ENCODE results near the gene RPL32. TPM values are rescaled to one million over a fixed set of nuclear protein-coding genes. Genes with fewer than 3 reads are reported as not detected.

Gene RPL32
- total RNA-seq, 1 donor = 524 TPM

DNA sequence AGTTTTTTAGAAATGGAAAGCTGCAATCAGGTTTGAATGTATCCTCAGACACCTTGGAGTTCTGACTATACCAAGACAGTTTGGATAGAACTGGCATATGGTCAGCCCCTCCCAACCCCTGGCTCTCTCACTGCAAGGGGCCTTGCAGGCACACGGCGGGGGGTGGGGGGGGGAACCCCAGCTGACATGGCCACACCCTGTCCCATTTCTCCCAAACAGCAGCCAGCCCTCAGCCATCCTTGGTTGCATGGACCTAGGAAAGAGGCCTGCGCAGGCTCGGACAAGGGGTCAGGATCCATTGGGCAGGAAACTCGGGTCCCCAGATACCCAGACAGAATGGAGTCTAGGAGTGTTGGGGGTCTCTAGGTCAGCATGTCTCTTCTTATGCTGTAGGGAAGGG lies 30.4 kb downstream of the RPL32 start:
- no peak for DNase-seq (ENCODE audit: insufficient read length, low spot score, missing footprints)
- peak overlapping the region; percentile 87 for H3K4me2 ChIP-seq (ENCODE audit: insufficient read depth, low read length)
- no peaks in the 10 kb centered on the region for H3K9me3 ChIP-seq (ENCODE audit: low read depth, low read length)
- H2AFZ ChIP-seq (ENCODE audit: low read length) = peak overlapping the region; percentile 88
- no peaks in the 10 kb centered on the region for H3K79me2 ChIP-seq (ENCODE audit: insufficient read depth, low read length)
- no peaks in the 10 kb centered on the region for H3K27me3 ChIP-seq (ENCODE audit: insufficient read depth, low read length)
- no peaks in the 10 kb centered on the region for H4K20me1 ChIP-seq (ENCODE audit: insufficient read depth, low read length)
- no peaks in the 10 kb centered on the region for H3K36me3 ChIP-seq (ENCODE audit: insufficient read depth, low read length)
- TF ChIP-seq CTCF (IDR thresholded peaks at IDR 0.05; ENCODE audit: extremely low read depth, low read depth, low read length) = no peak
- H3K27ac ChIP-seq (ENCODE audit: low read depth, low read length) = no peak overlapping the region
- peaks cover 3% of the 10 kb centered on the region for H3K4me1 ChIP-seq (ENCODE audit: insufficient read depth, low read length)
- no peak overlapping the region for H3K4me3 ChIP-seq (ENCODE audit: insufficient read depth, low read length)

GRCh38 chr3:12810013-12810780 lies 31.2 kb downstream of the RPL32 start:
- Histone ChIP-seq H3K9me3 (ENCODE audit: low read depth, low read length) (no peaks in the 10 kb centered on the region), H3K4me3 (ENCODE audit: insufficient read depth, low read length) (peak overlapping the region; percentile 80), H3K27me3 (ENCODE audit: insufficient read depth, low read length) (no peaks in the 10 kb centered on the region), H3K27ac (ENCODE audit: low read depth, low read length) (no peak overlapping the region), H2AFZ (ENCODE audit: low read length) (peak overlapping the region; percentile 88), H3K4me2 (ENCODE audit: insufficient read depth, low read length) (peak overlapping the region; percentile 87), H3K36me3 (ENCODE audit: insufficient read depth, low read length) (no peaks in the 10 kb centered on the region), H3K79me2 (ENCODE audit: insufficient read depth, low read length) (no peaks in the 10 kb centered on the region), H3K4me1 (ENCODE audit: insufficient read depth, low read length) (peaks cover 3% of the 10 kb centered on the region), H4K20me1 (ENCODE audit: insufficient read depth, low read length) (no peaks in the 10 kb centered on the region)
- TF ChIP-seq CTCF (IDR thresholded peaks at IDR 0.05; ENCODE audit: extremely low read depth, low read depth, low read length) = peak; percentile 56
- peak; percentile 100 for DNase-seq (ENCODE audit: insufficient read length, low spot score, missing footprints)

DNA sequence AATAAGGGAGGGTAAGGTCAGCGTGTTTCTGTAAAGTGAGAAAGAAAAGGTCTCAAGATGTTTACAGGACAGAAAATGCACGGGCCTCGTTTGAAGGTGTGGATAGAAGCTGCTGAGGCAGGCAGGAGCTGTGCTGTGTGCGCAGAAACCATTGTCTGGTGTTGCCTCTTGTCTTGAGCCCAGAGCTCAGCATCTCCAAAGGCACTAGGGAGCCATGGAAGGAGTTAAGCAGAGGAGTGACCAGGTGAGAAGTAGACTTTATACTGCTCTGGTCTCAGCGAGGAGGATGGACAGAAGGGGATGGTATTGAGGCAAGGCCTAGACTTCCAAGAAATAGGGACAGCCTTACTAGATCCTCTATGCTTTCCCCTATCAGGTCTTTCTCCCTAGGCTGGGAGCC lies 31.9 kb downstream of the RPL32 start:
- peak; percentile 69 for DNase-seq (ENCODE audit: insufficient read length, low spot score, missing footprints)
- no peaks in the 10 kb centered on the region for H4K20me1 ChIP-seq (ENCODE audit: insufficient read depth, low read length)
- H3K36me3 ChIP-seq (ENCODE audit: insufficient read depth, low read length) = no peaks in the 10 kb centered on the region
- H3K27ac ChIP-seq (ENCODE audit: low read depth, low read length) = no peak overlapping the region
- H3K79me2 ChIP-seq (ENCODE audit: insufficient read depth, low read length) = no peaks in the 10 kb centered on the region
- H3K9me3 ChIP-seq (ENCODE audit: low read depth, low read length) = no peaks in the 10 kb centered on the region
- H3K4me3 ChIP-seq (ENCODE audit: insufficient read depth, low read length) = peak overlapping the region; percentile 80
- no peak for TF ChIP-seq CTCF (IDR thresholded peaks at IDR 0.05; ENCODE audit: extremely low read depth, low read depth, low read length)
- H3K4me2 ChIP-seq (ENCODE audit: insufficient read depth, low read length) = peak overlapping the region; percentile 87
- H3K4me1 ChIP-seq (ENCODE audit: insufficient read depth, low read length) = peaks cover 3% of the 10 kb centered on the region
- H2AFZ ChIP-seq (ENCODE audit: low read length) = peak overlapping the region; percentile 84
- no peaks in the 10 kb centered on the region for H3K27me3 ChIP-seq (ENCODE audit: insufficient read depth, low read length)

- Histone ChIP-seq H3K4me3 (ENCODE audit: insufficient read depth, low read length) (no peak overlapping the region), H4K20me1 (ENCODE audit: insufficient read depth, low read length) (no peaks in the 10 kb centered on the region), H3K9me3 (ENCODE audit: low read depth, low read length) (no peaks in the 10 kb centered on the region), H2AFZ (ENCODE audit: low read length) (no peak overlapping the region), H3K79me2 (ENCODE audit: insufficient read depth, low read length) (no peaks in the 10 kb centered on the region), H3K4me2 (ENCODE audit: insufficient read depth, low read length) (no peak overlapping the region), H3K27ac (ENCODE audit: low read depth, low read length) (no peak overlapping the region), H3K4me1 (ENCODE audit: insufficient read depth, low read length) (peaks cover 3% of the 10 kb centered on the region), H3K27me3 (ENCODE audit: insufficient read depth, low read length) (no peaks in the 10 kb centered on the region), H3K36me3 (ENCODE audit: insufficient read depth, low read length) (no peaks in the 10 kb centered on the region)
- DNase-seq (ENCODE audit: insufficient read length, low spot score, missing footprints) = no peak
- TF ChIP-seq CTCF (IDR thresholded peaks at IDR 0.05; ENCODE audit: extremely low read depth, low read depth, low read length) = no peak
Observed at GRCh38 chr3:12809001-12809400, 32.4 kb downstream of the RPL32 start.

Measured in osteoblast (primary cell).